Stomach (tissue), 9 donors: ENCODE data around the gene ZFHX3. TPM values are rescaled to one million over a fixed set of nuclear protein-coding genes. Genes with fewer than 3 reads are reported as not detected.

Experiments used
- DNase-seq, 2 donors: peaks; one replicate each; pipeline versions ENCODE4 v3.0.0 to v3.0.0-alpha.2; 2013 to 2019
- H3K27ac ChIP-seq, 5 donors: fragments of 200-600 bp in 4 of 5; sonication (generic) in 4 of 5; one replicate each; pipeline ENCODE4 v1.5.1; 2013 to 2019; ENCODE audit warnings: mild to moderate bottlenecking in 1 of 5, moderate library complexity in 1 of 5
- H3K27me3 ChIP-seq, 3 donors: fragments of 200-600 bp; sonication (generic); one replicate each; pipeline ENCODE4 v1.5.1; 2017 to 2019; ENCODE audit warnings: mixed run types in 1 of 3
- H3K36me3 ChIP-seq, 4 donors: fragments of 200-600 bp; sonication (generic); 1 replicate in 3 of 4; 2 replicates in 1 of 4; pipeline ENCODE4 v1.5.1; 2016 to 2019
- H3K4me1 ChIP-seq, 4 donors: fragments of 200-600 bp; sonication (generic); one replicate each; pipeline ENCODE4 v1.5.1; 2016 to 2019
- H3K4me3 ChIP-seq, 4 donors: fragments of 200-600 bp; sonication (generic) in 3 of 4; one replicate each; pipeline ENCODE4 v1.5.1; 2016 to 2019; ENCODE audit warnings: mild to moderate bottlenecking in 1 of 4
- H3K9me3 ChIP-seq, 4 donors: fragments of 200-600 bp; sonication (generic); one replicate each; pipeline ENCODE4 v1.5.1; 2016 to 2019
- EP300 ChIP-seq: sonication (generic); formaldehyde crosslinking; IDR thresholded peaks from one replicate; pipeline ENCODE4 v1.6.1; 2017; ENCODE audit warnings: antibody characterized with exemption
- POLR2A ChIP-seq, 4 donors: fragments of 450-650 bp; IDR thresholded peaks; one replicate each; pipeline ENCODE4 v1.6.1; 2016; ENCODE audit warnings: antibody characterized with exemption in 4 of 4, control low read depth in 2 of 4, mild to moderate bottlenecking in 1 of 4, moderate library complexity in 1 of 4
- POLR2AphosphoS5 ChIP-seq, 3 donors: sonication (generic); formaldehyde crosslinking; IDR thresholded peaks; one replicate each; pipeline ENCODE4 v1.6.1; 2016; ENCODE audit warnings: antibody characterized with exemption in 3 of 3
- WGBS, 5 donors: extraction: QIAGEN DNeasy Blood & Tissue Kit in 3 of 5; methylation state at CpG; one replicate each; pipeline versions ENCODE4 v1.1.5 to v1.1.7; 2013 to 2018; 5-methylcytosine and 5-hydroxymethylcytosine counted together
- intact Hi-C: fragments of 100-400 bp; cut with DNase I; formaldehyde crosslinking; loops from one replicate; pipeline ENCODE4 v1.15.1; 2023; ENCODE audit warnings: low total_unique reads
- polyA plus RNA-seq, 3 donors: library from polyadenylated mRNA; stranded (reverse); fragments of 200-250 nt; gene quantifications; one replicate each; pipeline ENCODE4 v1.2.3, GENCODE V29; 2013
- total RNA-seq, 5 donors: library from RNA; depleted of rRNA; stranded (reverse); fragments of >200 nt; gene quantifications; one replicate each; pipeline versions ENCODE4 v1.1.0 to v1.2.3, GENCODE V29; 2014 to 2016
- TF ChIP-seq, protein P1 (sequence below), 7 experiments: fragments of 450-650 bp in 4 of 7; fragments of 200-600 bp in 3 of 7; sonication (generic) in 3 of 7; IDR thresholded peaks; one replicate each; pipeline ENCODE4 v1.5.1; 2016 to 2019; ENCODE audit warnings: antibody characterized with exemption in 7 of 7, control low read depth in 2 of 7, mild to moderate bottlenecking in 1 of 7
- donor health status: healthy with polysubstance abuse.
- donor health status: Bipolar disorder and iron deficiency.
- donor health status: healthy.

Gene ZFHX3
- total and polyA plus RNA-seq, 8 donors: 1.1 to 27.5 (median 11.8) TPM

DNA sequence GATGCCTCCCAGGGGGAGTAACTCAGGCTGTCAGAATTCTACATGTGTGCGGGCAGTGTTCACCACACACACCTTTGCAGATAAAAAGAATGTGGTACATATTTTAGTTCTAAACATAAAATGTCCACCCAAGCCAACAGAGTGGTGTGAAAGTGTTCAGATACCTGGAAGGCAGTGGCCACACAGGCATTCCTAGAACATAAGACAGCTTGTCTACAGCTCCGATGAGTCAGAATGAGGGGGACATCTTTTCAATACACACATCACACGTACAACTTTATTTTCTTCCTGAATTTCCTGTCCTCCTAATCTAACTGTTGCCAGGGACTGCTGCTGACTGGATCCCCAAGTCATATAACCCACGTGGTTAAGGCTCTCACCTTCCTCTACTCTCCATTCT lies 142.3 kb downstream of the ZFHX3 start:
- no peak overlapping the region for H3K4me3 ChIP-seq
- no peaks in the 10 kb centered on the region for H3K36me3 ChIP-seq
- TF ChIP-seq, protein P1, sequence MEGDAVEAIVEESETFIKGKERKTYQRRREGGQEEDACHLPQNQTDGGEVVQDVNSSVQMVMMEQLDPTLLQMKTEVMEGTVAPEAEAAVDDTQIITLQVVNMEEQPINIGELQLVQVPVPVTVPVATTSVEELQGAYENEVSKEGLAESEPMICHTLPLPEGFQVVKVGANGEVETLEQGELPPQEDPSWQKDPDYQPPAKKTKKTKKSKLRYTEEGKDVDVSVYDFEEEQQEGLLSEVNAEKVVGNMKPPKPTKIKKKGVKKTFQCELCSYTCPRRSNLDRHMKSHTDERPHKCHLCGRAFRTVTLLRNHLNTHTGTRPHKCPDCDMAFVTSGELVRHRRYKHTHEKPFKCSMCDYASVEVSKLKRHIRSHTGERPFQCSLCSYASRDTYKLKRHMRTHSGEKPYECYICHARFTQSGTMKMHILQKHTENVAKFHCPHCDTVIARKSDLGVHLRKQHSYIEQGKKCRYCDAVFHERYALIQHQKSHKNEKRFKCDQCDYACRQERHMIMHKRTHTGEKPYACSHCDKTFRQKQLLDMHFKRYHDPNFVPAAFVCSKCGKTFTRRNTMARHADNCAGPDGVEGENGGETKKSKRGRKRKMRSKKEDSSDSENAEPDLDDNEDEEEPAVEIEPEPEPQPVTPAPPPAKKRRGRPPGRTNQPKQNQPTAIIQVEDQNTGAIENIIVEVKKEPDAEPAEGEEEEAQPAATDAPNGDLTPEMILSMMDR (IDR thresholded peaks at IDR 0.05): no peak
- TF ChIP-seq POLR2AphosphoS5 (IDR thresholded peaks at IDR 0.05) (no peak), EP300 (no peak), POLR2A (IDR thresholded peaks at IDR 0.05) (no peak)
- no peak for DNase-seq
- H3K4me1 ChIP-seq: no peaks in the 10 kb centered on the region
- no peak overlapping the region for H3K27ac ChIP-seq
- WGBS, 5 donors: 81 to 89% (median 88%) methylated on average over 4 of the region's 4 CpGs
- no peaks in the 10 kb centered on the region for H3K9me3 ChIP-seq
- H3K27me3 ChIP-seq: no peaks in the 10 kb centered on the region
- intact Hi-C loops: no loop called here

DNA sequence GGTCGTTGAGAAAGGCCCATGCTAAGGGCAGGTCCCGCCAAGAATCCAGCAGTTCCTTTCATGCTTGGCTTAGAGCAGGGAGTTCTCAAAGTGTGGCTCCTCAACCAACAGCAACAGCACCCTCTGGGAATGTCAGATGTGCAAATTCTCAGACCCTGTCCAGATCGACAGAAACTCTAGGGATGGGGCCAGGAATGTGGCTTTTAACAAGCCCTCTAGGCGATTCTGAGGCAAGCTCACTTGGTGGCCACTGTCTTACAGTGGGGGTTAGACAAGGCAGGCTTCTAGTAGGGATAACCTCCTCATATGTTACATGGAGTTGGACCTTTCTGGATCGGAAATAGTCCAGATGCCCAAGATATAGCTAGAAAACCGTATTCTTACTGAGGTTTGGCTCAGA lies 144.8 kb downstream of the ZFHX3 start:
- Histone ChIP-seq H3K27me3 (no peaks in the 10 kb centered on the region), H3K9me3 (no peaks in the 10 kb centered on the region), H3K4me1 (no peaks in the 10 kb centered on the region), H3K36me3 (no peaks in the 10 kb centered on the region), H3K4me3 (no peak overlapping the region), H3K27ac (no peak overlapping the region)
- no peak for DNase-seq
- no peak for TF ChIP-seq POLR2A (IDR thresholded peaks at IDR 0.05)
- no peak for TF ChIP-seq POLR2AphosphoS5 (IDR thresholded peaks at IDR 0.05)
- TF ChIP-seq, protein P1 (IDR thresholded peaks at IDR 0.05): no peak
- 79 to 92% (median 86%) methylated on average over 6 of the region's 6 CpGs for WGBS, 5 donors
- intact Hi-C loops: no loop called here

DNA sequence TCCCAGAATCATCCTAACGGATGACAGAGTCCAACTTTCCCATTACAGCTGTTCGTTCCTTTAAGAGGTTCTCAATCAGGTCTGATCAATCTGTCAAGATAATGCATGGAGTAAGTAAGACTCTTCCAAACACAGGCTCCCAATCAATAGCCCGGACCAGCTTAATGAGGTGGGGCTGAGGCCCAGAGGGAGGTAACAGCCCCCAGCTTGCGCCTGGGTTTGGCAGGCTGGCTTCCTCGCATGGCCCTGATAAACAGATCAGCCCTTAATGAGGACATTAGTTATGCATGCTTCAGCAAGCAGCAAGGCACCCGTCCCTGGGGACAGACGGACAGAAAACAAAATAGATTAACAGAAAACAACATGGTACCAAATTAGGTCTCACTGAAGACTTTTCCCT lies 145.7 kb downstream of the ZFHX3 start:
- DNase-seq: no peak
- Histone ChIP-seq H3K9me3 (no peaks in the 10 kb centered on the region), H3K4me1 (no peaks in the 10 kb centered on the region), H3K36me3 (no peaks in the 10 kb centered on the region), H3K27ac (no peak overlapping the region), H3K4me3 (no peak overlapping the region), H3K27me3 (no peaks in the 10 kb centered on the region)
- intact Hi-C loops: no loop called here
- WGBS, 5 donors: 87 to 94% (median 89%) methylated on average over 7 of the region's 7 CpGs
- TF ChIP-seq, protein P1 (IDR thresholded peaks at IDR 0.05): no peak
- TF ChIP-seq EP300 (no peak), POLR2A (IDR thresholded peaks at IDR 0.05) (no peak), POLR2AphosphoS5 (IDR thresholded peaks at IDR 0.05) (no peak)

DNA sequence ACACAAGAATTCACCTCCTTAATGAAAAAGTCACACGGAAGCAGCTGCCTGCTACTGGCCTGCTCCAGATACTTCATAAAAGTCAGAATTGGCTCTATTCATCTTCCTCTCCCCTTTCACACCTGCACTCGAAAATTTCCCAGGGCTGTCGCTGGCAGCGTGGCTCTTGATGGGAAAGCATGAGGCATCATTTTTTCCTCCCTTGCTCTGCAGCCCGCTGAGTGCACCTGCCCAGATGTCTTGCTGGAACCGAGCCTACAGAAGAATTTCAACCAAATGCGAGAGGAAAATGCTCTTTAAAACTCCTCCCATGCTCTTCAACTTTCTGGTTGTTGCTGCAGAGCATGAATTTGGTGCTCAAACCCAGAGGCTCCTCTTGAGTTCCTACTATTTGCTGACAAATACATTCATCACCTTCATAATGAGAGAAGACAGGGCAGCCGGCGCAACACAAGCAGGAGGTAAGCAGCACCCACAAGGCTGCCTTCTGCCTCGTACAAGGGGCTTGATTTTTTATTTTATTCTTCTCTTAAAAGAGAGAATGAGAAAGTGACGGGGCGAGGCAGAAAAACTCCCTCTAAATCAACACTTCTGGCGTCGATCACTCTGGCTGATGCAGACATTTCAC lies 146.8 kb downstream of the ZFHX3 start:
- no peaks in the 10 kb centered on the region for H3K9me3 ChIP-seq
- H3K36me3 ChIP-seq: no peaks in the 10 kb centered on the region
- H3K27me3 ChIP-seq: no peaks in the 10 kb centered on the region
- 81 to 88% (median 86%) methylated on average over 14 of the region's 14 CpGs for WGBS, 5 donors
- intact Hi-C loops: no loop called here
- H3K27ac ChIP-seq: no peak overlapping the region
- H3K4me1 ChIP-seq: no peaks in the 10 kb centered on the region
- no peak for DNase-seq
- no peak for TF ChIP-seq POLR2A (IDR thresholded peaks at IDR 0.05)
- TF ChIP-seq EP300: no peak
- TF ChIP-seq, protein P1 (IDR thresholded peaks at IDR 0.05): no peak
- no peak for TF ChIP-seq POLR2AphosphoS5 (IDR thresholded peaks at IDR 0.05)
- H3K4me3 ChIP-seq: no peak overlapping the region
